Measurements from ENCODE around the gene MPG. TPM values are rescaled to one million over a fixed set of nuclear protein-coding genes. Genes with fewer than 3 reads are reported as not detected.

The MPG gene
- total RNA-seq, 1 donor from 2014 or later, result 253 TPM

GRCh38 chr16:66309-67182 is 11.5 kb upstream of the MPG start:
- DNase-seq (ENCODE audit: low read depth, low spot score), result no peak

GRCh38 chr16:67183-67791 is 10.7 kb upstream of the MPG start:
- no peak for DNase-seq (ENCODE audit: low read depth, low spot score)

- no peak for DNase-seq (ENCODE audit: low read depth, low spot score)
Measured at GRCh38 chr16:67884-68789, 9.9 kb upstream of the MPG start.

GRCh38 chr16:69181-69580 is 8.8 kb upstream of the MPG start:
- DNase-seq (ENCODE audit: low read depth, low spot score), result no peak

GRCh38 chr16:71210-71539 is 6.8 kb upstream of the MPG start:
- DNase-seq (ENCODE audit: low read depth, low spot score), result no peak

- no peak for DNase-seq (ENCODE audit: low read depth, low spot score)
Measured at GRCh38 chr16:71540-72401, 6.3 kb upstream of the MPG start.

- DNase-seq (ENCODE audit: low read depth, low spot score), result no peak
Measured at GRCh38 chr16:72561-73548, 5.2 kb upstream of the MPG start, which contains the start of gene RHBDF1. RHBDF1 (minus strand) TSS chr16:72631; CDS start chr16:65015, 7,616 bp downstream.

GRCh38 chr16:74051-74746 is 3.8 kb upstream of the MPG start:
- DNase-seq (ENCODE audit: low read depth, low spot score), result no peak

- no peak for DNase-seq (ENCODE audit: low read depth, low spot score)
Measured at GRCh38 chr16:74747-75334, 3.2 kb upstream of the MPG start.

- DNase-seq (ENCODE audit: low read depth, low spot score), result no peak
Measured at GRCh38 chr16:75580-76501, 2.2 kb upstream of the MPG start.

- DNase-seq (ENCODE audit: low read depth, low spot score), result no peak
Measured at GRCh38 chr16:76535-77272, 1.3 kb upstream of the MPG start.

- DNase-seq (ENCODE audit: low read depth, low spot score), result no peak
Measured at GRCh38 chr16:77273-77806, 685 bp upstream of the MPG start.

- no peak for DNase-seq (ENCODE audit: low read depth, low spot score)
Measured at GRCh38 chr16:78444-79150, 572 bp downstream of the MPG start.

GRCh38 chr16:79151-80054 is 1.4 kb downstream of the MPG start:
- DNase-seq (ENCODE audit: low read depth, low spot score), result no peak

GRCh38 chr16:83060-83603 is 5.1 kb downstream of the MPG start:
- no peak for DNase-seq (ENCODE audit: low read depth, low spot score)
